Cardiac septum (tissue), 1 donor: ENCODE measurements around the gene SLC50A1. TPM values are rescaled to one million over a fixed set of nuclear protein-coding genes. Genes with fewer than 3 reads are reported as not detected.
"Not testable (repeated sequence)": the region's sequence is repeated elsewhere in the genome, so short reads cannot be mapped to it uniquely, and the experiment has no call there.

ENCODE experiments used
- DNase-seq: peaks from one replicate; pipeline ENCODE4 v3.0.0-alpha.2; 2020; ENCODE audit warnings: low spot score
- intact Hi-C: fragments of 100-400 bp; cut with DNase I; formaldehyde crosslinking; loops from one replicate; pipeline ENCODE4 v1.14.0; 2022
- total RNA-seq: library from RNA; stranded (reverse); fragmentation: NEBNext Ultra II Directional; extraction: Animal tissue kit (Norgen Biotek cat#: 25700); gene quantifications from one replicate; pipeline ENCODE4 v1.2.1, GENCODE V29; 2021
- donor health status: DM: no; HTN: no; CAD: no.

SLC50A1 gene
- total RNA-seq, 1 donor from 2014 or later, result 11.2 TPM

DNA sequence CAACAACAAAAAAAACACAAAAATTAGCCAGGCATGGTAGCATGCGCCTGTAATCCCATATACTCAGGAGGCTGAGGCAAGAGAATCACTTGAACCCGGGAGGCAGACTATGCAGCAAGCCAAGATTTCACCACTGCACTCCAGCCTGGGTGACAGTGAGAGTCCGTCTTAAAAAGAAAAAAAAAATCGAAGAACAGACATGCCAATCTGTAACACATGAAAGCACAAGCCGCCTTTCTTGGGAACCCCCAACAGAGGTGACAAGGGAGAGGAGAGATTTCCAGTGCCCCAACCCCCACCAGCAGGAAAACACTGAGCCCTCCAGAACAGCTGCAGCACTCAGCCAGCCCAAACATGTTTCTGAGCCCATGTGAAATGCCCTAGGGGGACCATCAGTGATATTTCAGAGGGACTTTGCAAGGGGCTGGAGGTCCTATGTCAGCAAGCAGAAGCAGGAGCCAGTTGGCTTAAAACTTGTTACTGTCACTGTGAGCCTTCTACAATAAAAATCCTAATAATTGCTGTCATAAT is 22.1 kb upstream of the SLC50A1 start:
- DNase-seq, result no peak
- intact Hi-C loops, result no loop called here

DNA sequence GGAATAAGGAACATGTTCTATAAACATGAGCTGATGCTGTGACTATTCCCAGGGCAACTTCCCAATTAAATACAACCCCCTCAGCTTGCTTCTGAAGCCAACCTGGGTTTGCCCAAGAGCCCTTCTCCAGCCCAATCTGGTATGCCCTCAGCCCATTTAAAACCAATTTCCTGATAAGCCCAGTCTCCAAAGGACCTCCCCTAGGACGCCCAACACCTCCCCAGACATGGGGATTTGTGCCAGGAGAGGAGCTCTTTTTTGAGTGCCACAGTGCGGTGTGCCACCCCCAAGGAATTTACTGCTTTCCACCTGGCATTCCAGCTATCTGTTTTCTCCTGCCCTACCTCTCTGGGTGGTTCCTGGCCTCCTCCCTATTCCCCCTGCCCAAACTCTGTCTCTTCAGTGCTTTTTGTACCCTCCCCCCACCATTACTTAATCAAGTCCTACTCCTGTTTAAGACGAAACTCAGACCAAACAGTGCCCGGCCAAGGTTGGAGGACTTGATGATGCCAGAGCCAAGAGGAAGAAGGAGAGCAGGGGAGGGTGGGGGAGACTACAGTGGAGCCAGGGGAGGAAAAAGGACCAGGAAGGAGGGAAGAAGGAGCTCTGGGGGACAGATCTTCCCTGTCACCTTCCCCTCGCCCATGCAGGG is 19.4 kb upstream of the SLC50A1 start:
- DNase-seq, result no peak
- intact Hi-C loops, result no loop called here

- no peak for DNase-seq
- intact Hi-C loops, result no loop called here
These were observed 18.0 kb upstream of the SLC50A1 start for GRCh38 chr1:155117610-155118009.

DNA sequence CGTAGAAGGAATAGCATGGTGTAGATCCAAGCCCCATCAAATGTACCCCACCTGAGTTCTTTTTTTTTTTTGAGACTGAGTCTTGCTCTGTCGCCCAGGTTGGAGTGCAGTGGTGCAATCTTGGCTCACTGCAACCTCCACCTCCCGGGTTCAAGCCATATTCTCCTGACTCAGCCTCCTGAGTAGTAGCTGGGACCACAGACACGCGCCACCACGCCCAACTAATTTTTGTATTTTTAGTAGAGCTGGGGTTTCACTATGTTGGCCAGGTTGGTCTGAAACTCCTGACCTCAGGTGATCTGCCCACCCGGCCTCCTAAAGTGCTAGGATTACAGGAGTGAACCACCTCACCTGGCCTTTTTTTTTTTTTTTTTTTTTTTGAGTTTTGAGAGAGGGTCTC is 17.6 kb upstream of the SLC50A1 start:
- intact Hi-C loops, DNase-seq: not testable (repeated sequence)

GRCh38 chr1:155120253-155120652 is 15.4 kb upstream of the SLC50A1 start:
- intact Hi-C loops, result no loop called here
- DNase-seq, result no peak

- intact Hi-C loops, result no loop called here
These were observed 14.4 kb upstream of the SLC50A1 start for GRCh38 chr1:155121249-155121648.

DNA sequence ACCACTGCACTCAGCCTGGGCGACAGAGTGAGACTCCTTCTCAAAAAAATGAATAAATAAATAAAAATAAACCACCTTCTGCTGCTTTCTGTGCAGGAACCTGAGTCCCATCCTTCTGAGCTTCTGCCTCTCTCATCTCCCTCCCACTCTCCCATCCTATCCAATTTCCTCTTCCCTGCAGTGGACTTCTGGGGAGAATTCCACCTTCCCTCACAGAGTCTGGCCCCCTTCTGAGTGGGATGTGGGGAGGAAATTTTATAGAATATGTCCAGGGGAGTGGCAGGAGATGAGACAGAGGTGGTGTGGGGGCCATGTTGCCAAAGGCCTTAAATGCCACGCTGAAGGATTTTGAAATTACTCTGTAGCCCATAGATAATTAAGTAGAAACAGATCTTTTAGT is 13.3 kb upstream of the SLC50A1 start:
- DNase-seq, result no peak
- intact Hi-C loops, result no loop called here

More at GRCh38 chr1:155121249-155121648, 14.4 kb upstream of the SLC50A1 start:
- no peak for DNase-seq

GRCh38 chr1:155123801-155124200 is 11.9 kb upstream of the SLC50A1 start:
- no peak for DNase-seq
- intact Hi-C loops, result no loop called here

- intact Hi-C loops, result no loop called here
These were observed 10.9 kb upstream of the SLC50A1 start for GRCh38 chr1:155124503-155125463.

DNA sequence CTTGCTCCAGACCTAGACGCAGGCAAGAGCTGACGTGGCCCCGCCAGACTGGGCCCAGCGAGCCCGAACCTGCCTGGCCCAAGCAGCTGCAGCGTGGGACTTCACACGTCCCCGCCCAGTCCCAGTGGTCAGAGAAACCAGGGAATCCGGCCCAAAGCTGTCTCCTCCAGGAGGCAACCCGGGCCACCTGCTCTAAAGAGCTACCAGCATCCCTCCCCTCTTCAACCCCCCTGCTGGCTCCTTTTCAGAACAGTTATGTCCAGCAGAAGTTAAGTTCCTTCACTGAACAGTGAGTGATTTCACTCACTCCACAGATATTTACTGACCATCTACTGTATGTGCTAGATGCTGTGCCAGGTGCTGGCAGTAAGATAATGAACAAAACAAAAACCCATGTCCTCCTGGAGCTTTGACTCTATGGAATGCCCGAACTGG is 10.1 kb upstream of the SLC50A1 start:
- intact Hi-C loops, result no loop called here
- DNase-seq, result no peak

More at GRCh38 chr1:155124503-155125463, 10.9 kb upstream of the SLC50A1 start:
- no peak for DNase-seq

DNA sequence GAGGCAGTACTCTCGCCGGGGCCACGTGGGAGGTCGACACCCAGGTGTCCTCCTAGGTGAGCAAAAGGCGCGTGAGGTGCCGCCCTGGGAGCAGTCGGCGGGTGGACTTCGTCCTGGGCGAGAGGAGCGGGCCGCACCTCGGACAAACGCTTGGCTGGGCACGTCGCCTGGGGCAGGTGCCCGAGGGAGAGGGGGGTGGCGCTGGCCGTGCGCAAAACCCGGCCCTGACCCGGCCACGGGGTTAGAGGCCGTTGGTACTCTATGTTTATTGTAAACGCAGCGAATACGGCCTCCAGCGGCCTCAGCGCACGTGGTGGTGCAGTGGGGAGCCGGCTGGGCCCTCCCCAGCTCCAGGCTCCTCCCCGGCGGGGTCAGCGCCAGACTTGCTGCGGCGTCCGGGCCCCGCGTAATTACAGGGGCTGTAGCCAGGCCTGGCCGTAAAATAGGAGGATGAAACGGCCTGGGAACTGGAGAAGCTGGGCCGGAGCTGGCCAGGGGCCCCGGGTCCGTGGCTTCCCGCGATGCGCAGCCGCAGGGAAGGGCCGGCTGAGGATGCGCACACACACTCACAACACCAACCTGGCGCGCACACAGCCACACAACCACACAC is 9.6 kb upstream of the SLC50A1 start:
- peak; percentile 77 for DNase-seq
- intact Hi-C loops, result loop anchor here (2.0 kb wide), 1 partner anchor 31 kb away; no protein-coding TSS in a partner anchor

DNA sequence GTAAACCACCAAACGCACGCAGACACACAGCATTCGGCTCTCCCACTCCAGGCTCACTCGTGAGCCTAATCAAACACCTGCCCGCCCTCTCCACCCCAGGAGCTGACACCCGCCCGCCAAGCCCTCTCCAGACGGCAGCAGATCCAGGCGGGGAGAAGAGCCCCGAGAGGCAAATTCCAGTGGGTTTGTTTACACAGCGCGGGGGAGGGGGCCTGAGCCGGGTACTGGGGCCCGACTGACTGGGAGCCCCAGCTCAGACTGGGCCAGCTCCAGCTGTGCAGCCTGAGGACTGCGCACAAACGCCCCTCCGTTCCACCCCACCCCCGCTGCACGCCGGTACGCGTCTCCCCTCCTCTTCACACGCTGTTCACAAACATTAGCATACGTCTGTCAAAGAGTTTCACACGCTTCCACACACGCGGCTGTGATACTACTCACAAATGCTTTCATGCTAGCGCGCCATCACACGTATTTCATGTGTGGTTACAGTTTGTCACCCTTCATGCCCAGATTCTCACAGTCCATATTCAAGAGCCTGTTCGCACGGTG is 9.0 kb upstream of the SLC50A1 start:
- intact Hi-C loops, result loop anchor here (2.0 kb wide), 1 partner anchor 32 kb away; no protein-coding TSS in a partner anchor
- no peak for DNase-seq

DNA sequence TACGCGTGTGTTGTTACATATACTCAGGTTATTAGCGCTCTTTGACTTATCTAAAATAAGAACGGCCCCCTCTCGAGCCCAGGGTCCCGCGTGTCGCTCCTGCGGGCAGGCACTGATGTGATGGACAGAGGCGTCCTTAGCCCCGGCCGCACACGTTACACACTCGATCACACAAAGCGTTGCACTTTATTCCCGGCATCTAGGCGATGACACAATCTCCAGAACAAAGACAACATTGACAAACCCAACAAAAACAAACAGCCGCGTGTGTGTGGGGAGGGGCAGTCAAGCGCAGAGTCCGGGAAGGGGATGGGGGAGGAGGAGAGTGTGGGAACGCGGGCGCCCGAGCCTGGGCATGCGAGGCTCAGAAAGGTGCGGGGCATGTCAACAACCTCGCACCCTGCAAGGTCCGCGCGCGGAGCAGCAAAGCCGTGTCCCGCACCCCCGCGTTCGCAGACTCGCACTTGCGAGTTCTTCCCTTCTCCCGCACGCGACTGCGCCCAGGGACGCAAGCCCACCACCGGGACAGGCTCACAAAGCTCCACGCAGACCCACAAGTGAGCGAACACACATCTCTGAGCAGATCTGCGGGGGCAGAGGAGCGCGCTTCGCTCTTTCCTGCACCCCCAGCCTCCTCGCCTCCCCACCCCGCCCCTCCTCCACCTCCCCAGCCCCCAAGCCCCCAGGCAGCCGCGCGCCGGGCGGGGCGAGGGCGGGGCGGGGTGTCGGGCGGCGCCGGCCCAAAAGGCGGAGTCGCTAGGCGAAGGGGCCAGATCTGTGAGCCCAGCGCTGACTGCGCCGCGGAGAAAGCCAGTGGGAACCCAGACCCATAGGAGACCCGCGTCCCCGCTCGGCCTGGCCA is 8.3 kb upstream of the SLC50A1 start, which contains the start of gene EFNA1:
EFNA1 (plus strand) TSS at position 772 of the 862 bp plus-strand sequence. CDS start 102 bp downstream, outside the sequence.
- intact Hi-C loops, result loop anchor here (2.0 kb wide), 1 partner anchor 33 kb away; no protein-coding TSS in a partner anchor
- peak; percentile 81 for DNase-seq

- DNase-seq, result no peak
- intact Hi-C loops, result loop anchor here (2.0 kb wide), 2 partner anchors 33 to 39 kb away; no protein-coding TSS in a partner anchor
These were observed 7.5 kb upstream of the SLC50A1 start for GRCh38 chr1:155127967-155128754.

GRCh38 chr1:155128755-155129473 is 6.7 kb upstream of the SLC50A1 start:
- DNase-seq, result peak; percentile 79
- intact Hi-C loops, result loop anchor here (2.0 kb wide), 1 partner anchor 38 kb away; no protein-coding TSS in a partner anchor

DNA sequence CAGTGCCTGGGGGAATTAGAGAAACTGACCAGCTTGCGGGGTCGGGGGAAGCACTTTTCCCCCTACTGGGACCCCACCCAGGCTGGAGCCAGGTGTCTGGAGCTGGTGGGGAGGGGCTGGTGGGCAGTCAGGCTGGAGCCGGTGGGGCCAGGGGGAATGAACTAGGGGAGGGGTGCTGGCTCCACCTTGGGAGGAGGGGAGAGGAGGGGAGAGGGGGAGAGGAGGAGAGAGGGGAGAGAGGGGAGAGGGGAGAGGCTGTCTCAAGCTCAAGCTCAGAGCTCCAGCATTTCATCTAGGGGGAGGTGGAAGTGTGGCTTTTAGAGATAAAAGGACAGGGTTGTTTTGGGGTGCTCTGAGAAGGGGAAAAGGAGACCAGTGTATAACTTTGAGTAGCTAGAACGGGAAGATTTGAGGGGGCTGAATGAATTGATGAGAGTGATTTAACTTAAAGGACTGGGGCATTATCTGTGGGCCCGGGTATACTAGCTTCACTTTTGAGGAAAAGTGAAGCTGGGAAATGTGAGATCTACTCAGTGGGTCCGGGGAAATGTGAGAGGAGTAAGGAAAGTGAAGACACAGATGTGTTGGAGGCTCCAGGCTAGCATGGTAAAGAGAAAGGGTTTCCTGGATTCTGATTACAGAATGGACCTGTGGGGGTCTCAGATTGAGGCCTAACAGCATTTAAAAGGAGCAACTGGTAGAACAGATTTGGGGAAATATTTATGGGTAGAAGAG is 5.2 kb upstream of the SLC50A1 start:
- no peak for DNase-seq
- intact Hi-C loops, result no loop called here
